Esophagus squamous epithelium (tissue), 5 donors: ENCODE results near the gene FARSA. TPM values are rescaled to one million over a fixed set of nuclear protein-coding genes. Genes with fewer than 3 reads are reported as not detected.
A peak's percentile ranks its signal among the peaks of the same experiment; 100 is the strongest.
"Not testable (repeated sequence)": the region's sequence is repeated elsewhere in the genome, so short reads cannot be mapped to it uniquely, and the experiment has no call there.

Source experiments
- DNase-seq: peaks from one replicate; lab custom pipeline; 2025; lab: John Stamatoyannopoulos, UW
- H3K27ac ChIP-seq, 4 donors: fragments of 200-600 bp; sonication (generic); one replicate each; pipeline ENCODE4 v1.5.1; 2016 to 2019; ENCODE audit warnings: mild to moderate bottlenecking in 1 of 4
- H3K27me3 ChIP-seq, 4 donors: fragments of 200-600 bp; sonication (generic); 1 replicate in 3 of 4; 2 replicates in 1 of 4; pipeline versions ENCODE4 v1.5.1 to v1.6.0; 2017 to 2021; ENCODE audit warnings: antibody characterized with exemption in 1 of 4
- H3K36me3 ChIP-seq, 3 donors: fragments of 200-600 bp; sonication (generic); one replicate each; pipeline ENCODE4 v1.5.1; 2016 to 2019
- H3K4me1 ChIP-seq, 3 donors: fragments of 200-600 bp; sonication (generic); one replicate each; pipeline ENCODE4 v1.5.1; 2017 to 2019
- H3K4me3 ChIP-seq, 4 donors: fragments of 200-600 bp; sonication (generic); 1 replicate in 3 of 4; 2 replicates in 1 of 4; pipeline ENCODE4 v1.5.1; 2016 to 2019; ENCODE audit warnings: mild to moderate bottlenecking in 2 of 4, moderate library complexity in 1 of 4
- H3K9me3 ChIP-seq, 3 donors: fragments of 200-600 bp; sonication (generic); one replicate each; pipeline ENCODE4 v1.5.1; 2016 to 2019
- CTCF ChIP-seq, 6 experiments: fragments of 450-650 bp in 4 of 6; fragments of 200-600 bp in 2 of 6; sonication (generic) in 2 of 6; IDR thresholded peaks; one replicate each; pipeline ENCODE4 v1.5.1; 2016 to 2019; ENCODE audit warnings: antibody characterized with exemption in 6 of 6, mild to moderate bottlenecking in 4 of 6, moderate library complexity in 4 of 6
- POLR2A ChIP-seq, 4 donors: fragments of 450-650 bp; IDR thresholded peaks; one replicate each; pipeline ENCODE4 v1.6.1; 2017; ENCODE audit warnings: antibody characterized with exemption in 4 of 4, mild to moderate bottlenecking in 4 of 4, moderate library complexity in 3 of 4
- WGBS, 2 donors: methylation state at CpG; one replicate each; pipeline ENCODE4 v1.1.5; 2018; 5-methylcytosine and 5-hydroxymethylcytosine counted together
- intact Hi-C: fragments of 100-400 bp; cut with DNase I; formaldehyde crosslinking; loops from one replicate; pipeline ENCODE4 v1.15.0; 2022
- total RNA-seq, 4 donors: library from RNA; depleted of rRNA; stranded (reverse); fragments of >200 nt; gene quantifications; one replicate each; pipeline ENCODE4 v1.1.0, GENCODE V29; 2016
- donor health status: DM: yes; HTN: yes; CAD: no.

Gene FARSA
- total RNA-seq, 4 donors from 2014 or later, result 47.7 to 53.8 (median 51.0) TPM

GRCh38 chr19:12953138-12953798 lies 19.8 kb upstream of the FARSA start:
- peaks cover 16 to 64% (median 46%) of the 10 kb centered on the region in 3 donors for H3K36me3 ChIP-seq
- H3K27me3 ChIP-seq, result no peaks in the 10 kb centered on the region
- no peak overlapping the region for H3K4me3 ChIP-seq
- intact Hi-C loops, result no loop called here
- WGBS, 2 donors, result 54 to 55% methylated on average over 8 to 11 of the region's 11 CpGs
- TF ChIP-seq CTCF (IDR thresholded peaks at IDR 0.05) (no peak), POLR2A (IDR thresholded peaks at IDR 0.05) (no peak)
- DNase-seq, result no peak
- peak overlapping the region; percentile 88 to 97 (median 92) for H3K27ac ChIP-seq
- H3K9me3 ChIP-seq, result no peaks in the 10 kb centered on the region
- peaks cover 42 to 73% (median 43%) of the 10 kb centered on the region in 3 donors for H3K4me1 ChIP-seq

GRCh38 chr19:12952488-12953137 lies 19.1 kb upstream of the FARSA start:
- H3K9me3 ChIP-seq, result no peaks in the 10 kb centered on the region
- H3K4me3 ChIP-seq, result no peak overlapping the region
- intact Hi-C loops, result no loop called here
- peaks cover 23 to 71% (median 53%) of the 10 kb centered on the region in 3 donors for H3K36me3 ChIP-seq
- peaks cover 42 to 78% (median 49%) of the 10 kb centered on the region in 3 donors for H3K4me1 ChIP-seq
- H3K27me3 ChIP-seq, result no peaks in the 10 kb centered on the region
- H3K27ac ChIP-seq, result peak overlapping the region; percentile 23 to 97 (median 92)
- TF ChIP-seq POLR2A (IDR thresholded peaks at IDR 0.05) (no peak), CTCF (IDR thresholded peaks at IDR 0.05) (no peak)
- 47 to 48% methylated on average over 11 to 12 of the region's 12 CpGs for WGBS, 2 donors
- no peak for DNase-seq

- intact Hi-C loops, H3K9me3 ChIP-seq, H3K27me3 ChIP-seq, DNase-seq, H3K4me3 ChIP-seq: not testable (repeated sequence)
- H3K27ac ChIP-seq, result peak overlapping the region; percentile 23 to 97 (median 92)
- 89 to 92% methylated on average over 4 to 5 of the region's 6 CpGs for WGBS, 2 donors
- H3K36me3 ChIP-seq, result peaks cover 23 to 73% (median 54%) of the 10 kb centered on the region in 3 donors
- H3K4me1 ChIP-seq, result peaks cover 45 to 78% (median 54%) of the 10 kb centered on the region in 3 donors
Measured at GRCh38 chr19:12952050-12952449, 18.5 kb upstream of the FARSA start.

GRCh38 chr19:12949363-12950283 lies 16.1 kb upstream of the FARSA start:
- intact Hi-C loops, result no loop called here
- Histone ChIP-seq H3K36me3 (peaks cover 23 to 78% (median 54%) of the 10 kb centered on the region in 3 donors), H3K27ac (no peak overlapping the region), H3K4me1 (peaks cover 41 to 75% (median 50%) of the 10 kb centered on the region in 3 donors), H3K27me3 (no peaks in the 10 kb centered on the region), H3K4me3 (no peak overlapping the region), H3K9me3 (no peaks in the 10 kb centered on the region)
- 82 to 83% methylated on average over 11 to 12 of the region's 16 CpGs for WGBS, 2 donors
- TF ChIP-seq POLR2A (IDR thresholded peaks at IDR 0.05) (no peak), CTCF (IDR thresholded peaks at IDR 0.05) (peak in 1 of 6 experiments; percentile 0)
- no peak for DNase-seq

- H3K27me3 ChIP-seq, result no peaks in the 10 kb centered on the region
- peaks cover 37 to 75% (median 44%) of the 10 kb centered on the region in 3 donors for H3K4me1 ChIP-seq
- peaks cover 24 to 78% (median 53%) of the 10 kb centered on the region in 3 donors for H3K36me3 ChIP-seq
- peak overlapping the region in 1 of 4 donors; percentile 13 for H3K27ac ChIP-seq
- no peak overlapping the region for H3K4me3 ChIP-seq
- WGBS, 2 donors, result 75 to 89% methylated on average over 8 to 13 of the region's 30 CpGs
- DNase-seq, result no peak
- no peaks in the 10 kb centered on the region for H3K9me3 ChIP-seq
- intact Hi-C loops, result no loop called here
- TF ChIP-seq POLR2A (IDR thresholded peaks at IDR 0.05), result no peak
- peak in 1 of 6 experiments; percentile 38 for TF ChIP-seq CTCF (IDR thresholded peaks at IDR 0.05)
Measured at GRCh38 chr19:12948612-12949362, 15.3 kb upstream of the FARSA start.
